GM04503 (cell line): ENCODE data around the gene LRRC59.

Experiments used
- DNase-seq: peaks from one replicate; pipeline ENCODE4 v3.0.0-alpha.2; 2012; ENCODE audit warnings: low read depth

LRRC59 gene

DNA sequence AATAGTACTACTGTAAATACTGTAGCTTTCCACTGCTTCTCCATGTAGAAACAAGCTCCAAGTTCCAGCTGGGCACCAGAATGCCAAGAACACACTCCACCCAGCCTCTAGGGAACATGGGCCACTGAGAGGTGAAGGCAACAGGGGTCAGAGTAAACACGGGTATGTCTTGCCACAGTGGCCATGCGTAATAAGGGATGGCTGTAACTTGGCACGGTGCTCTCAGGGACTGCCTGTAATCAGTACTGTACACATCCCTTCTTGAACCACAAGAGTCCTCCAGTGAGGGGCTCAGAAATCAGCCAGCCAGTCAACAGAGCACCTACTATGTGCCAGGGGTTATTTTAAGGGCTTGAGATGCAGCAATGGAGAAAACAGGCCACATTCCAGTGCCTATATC lies 10.8 kb downstream of the LRRC59 start:
- no peak for DNase-seq

DNA sequence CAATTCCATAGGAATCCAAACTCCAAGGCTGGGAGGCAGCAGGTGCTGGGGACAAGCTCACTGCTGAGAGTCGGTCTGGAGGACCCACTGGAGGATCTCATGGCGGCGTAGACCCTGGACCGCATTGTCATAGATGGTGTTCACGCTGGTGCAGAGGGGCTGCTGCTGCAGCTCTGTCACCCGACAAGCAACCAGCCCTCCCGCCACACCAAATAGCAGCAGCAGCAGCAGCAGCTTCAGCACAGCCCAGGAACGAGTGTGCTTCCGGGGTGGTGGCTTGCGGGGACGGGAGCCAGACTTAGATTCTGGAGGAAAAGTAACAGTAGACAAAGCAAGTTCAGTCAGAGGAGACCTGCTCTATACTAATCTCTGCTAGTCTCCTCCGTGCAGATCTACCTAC lies 14.4 kb downstream of the LRRC59 start:
- DNase-seq, result no peak

DNA sequence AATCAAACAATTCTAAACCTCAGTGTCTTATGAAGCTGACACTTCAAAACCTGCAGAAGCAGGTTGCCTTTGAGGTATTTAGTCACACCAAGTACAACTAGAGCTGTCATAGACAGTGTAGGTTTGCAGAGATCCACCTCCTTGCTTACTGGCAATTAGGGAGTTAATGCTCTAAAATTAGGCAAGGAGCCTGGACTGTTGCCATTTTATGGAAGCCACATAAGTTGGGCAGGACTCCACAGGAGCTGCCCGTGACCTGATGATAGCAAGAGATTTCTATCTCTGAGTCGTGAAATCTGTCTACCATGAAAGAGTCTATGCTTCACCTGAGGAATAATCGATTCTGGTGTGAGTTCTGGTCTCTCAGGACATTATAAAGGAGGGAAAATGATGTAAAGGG lies 15.4 kb downstream of the LRRC59 start:
- DNase-seq, result no peak

DNA sequence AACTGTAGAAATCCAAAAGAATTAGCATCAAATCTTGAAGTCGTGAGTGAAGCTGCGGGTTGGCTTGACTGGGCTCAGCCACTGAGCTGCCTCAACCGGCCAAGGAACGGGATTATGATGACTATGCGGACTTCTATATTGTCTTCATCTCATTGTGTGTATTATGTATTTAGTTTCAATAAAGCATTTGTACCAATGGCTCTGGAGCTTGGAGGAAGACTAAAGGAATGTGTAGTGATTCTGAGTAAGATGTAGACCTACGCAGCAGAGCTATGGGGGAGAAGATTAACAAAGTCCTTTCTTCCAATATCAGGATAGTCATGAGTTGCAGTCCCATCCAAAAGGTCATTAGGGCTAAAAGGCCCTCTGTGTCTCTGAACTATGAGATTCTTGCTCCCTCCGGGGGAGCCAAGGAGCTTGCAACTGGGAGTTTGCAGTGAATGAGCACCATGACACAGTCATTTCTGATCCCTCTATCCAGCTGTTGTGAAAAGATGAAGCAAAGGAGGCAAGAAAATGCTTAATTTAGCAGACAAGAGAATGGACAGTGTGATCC lies 16.0 kb downstream of the LRRC59 start:
- no peak for DNase-seq

DNA sequence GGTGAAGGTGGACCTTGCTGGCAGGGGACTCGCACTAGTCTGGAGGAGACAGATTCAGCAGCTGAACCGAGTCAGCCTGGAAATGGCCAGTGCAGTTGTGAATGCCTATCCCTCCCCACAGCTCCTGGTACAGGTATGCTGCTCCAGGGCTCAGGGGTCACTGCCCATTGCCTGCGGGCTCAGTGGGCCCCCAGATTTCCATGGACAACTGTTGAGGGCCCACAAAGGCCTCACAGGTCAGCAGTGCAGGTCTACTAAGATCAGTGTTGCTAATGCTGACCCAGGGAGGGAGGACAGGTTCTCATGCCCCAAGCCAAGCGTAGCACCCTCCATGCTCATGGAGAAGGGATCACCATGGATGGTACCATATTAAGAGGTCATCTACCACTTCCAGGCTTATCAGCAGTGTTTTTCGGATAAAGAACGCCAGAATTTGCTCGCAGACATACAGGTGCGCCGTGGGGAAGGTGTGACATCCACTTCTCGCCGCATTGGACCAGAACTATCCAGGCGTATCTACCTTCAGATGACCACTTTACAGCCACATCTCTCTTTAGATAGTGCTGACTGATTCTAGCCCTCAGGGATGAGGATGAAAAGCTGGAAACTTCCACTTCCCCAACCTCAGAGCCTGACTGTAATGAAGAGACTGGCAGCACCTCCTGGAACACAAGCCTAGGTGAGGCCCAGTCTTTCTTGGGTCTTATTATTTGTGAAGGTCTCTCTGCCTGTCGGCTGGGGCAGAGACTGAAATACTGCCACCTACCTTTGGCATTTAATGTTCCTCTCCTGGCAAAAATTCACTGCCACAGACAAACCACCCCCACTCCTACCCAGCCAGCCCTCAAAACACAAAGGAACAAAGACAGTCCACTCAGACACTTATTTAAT lies 16.7 kb downstream of the LRRC59 start:
- no peak for DNase-seq

DNA sequence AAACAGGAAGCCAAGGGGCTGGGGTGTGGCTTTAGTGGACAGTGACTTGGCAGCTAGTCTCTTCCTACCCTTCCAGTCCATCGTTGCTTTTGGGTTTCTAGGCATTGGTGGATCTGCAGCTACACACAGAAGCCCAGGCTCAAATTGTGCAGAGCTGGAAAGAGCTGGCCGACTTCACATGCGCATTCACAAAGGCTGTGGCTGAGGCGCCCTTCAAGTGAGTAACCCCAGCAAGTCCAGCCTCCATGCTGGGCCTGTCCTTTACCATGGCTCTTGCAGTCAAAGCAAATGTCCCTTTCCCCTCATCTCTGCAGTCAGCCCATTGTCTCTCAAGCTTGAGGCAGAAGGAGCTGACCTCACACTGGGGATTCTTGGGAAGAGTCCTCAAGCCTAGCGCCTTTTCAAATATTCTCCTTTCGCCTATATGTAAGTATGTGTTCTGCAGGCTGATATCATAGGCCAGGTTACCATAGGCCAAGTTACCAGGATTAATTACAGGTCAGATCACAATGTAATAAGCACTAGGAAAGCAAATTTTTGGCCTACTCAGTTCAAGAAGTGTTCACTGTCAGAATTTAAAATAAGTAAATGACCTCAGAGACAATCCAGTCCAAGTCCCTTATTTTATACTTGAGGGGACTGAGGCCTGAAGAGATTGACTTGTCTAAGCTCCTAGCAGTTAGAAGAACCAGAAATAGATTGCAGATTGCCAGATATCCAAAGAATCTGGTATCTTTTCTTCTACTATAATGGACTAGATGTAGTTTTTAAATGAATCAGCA lies 17.8 kb downstream of the LRRC59 start:
- no peak for DNase-seq

DNA sequence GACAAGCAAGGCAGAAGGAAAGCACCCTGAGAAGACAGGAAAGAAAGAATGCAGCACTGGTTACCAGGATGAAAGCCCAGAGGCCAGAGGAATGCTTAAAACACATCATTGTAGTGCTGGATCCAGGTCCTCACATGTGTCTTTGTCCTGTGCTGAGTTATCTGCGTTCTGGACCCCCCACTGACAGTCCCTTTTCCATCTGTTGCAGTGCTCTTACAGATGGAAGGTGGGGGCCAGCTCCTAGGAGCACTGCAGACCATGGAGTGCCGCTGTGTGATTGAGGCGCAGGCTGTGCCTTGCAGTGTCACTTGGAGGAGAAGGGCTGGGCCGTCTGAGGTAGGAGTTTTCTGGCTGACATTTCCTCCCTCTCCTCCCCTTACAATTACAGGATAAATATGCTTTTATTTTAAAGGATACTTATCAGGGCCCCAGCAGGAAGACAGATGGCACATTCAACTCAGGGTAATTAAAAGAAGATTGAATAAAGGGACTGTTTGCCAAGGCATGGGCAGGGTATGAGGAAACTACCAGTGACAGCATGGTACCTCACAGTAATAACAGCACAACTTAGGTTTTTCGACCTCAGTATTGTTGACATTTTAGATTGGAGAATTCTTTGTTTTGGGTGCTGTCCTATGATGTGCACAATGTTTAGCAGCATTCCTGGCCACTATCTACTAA lies 21.3 kb downstream of the LRRC59 start:
- DNase-seq, result no peak

DNA sequence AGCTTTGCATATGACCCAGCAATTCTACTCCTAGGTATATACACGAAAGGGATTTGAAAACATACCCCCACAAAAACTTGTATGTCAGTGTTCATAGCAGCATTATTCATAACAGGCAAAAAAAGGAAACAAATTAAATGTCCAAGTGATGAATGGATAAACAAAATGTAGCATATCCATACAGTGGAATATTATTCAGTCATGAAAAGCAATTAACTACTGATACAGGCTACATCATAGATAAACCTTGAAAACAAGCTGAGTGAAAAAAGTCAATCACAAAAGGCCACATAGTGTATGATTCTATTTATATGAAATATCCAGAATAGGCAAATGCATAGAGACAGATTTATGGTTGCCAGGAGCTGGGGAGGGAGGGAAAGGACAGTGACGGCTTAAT lies 23.6 kb downstream of the LRRC59 start:
- no peak for DNase-seq

DNA sequence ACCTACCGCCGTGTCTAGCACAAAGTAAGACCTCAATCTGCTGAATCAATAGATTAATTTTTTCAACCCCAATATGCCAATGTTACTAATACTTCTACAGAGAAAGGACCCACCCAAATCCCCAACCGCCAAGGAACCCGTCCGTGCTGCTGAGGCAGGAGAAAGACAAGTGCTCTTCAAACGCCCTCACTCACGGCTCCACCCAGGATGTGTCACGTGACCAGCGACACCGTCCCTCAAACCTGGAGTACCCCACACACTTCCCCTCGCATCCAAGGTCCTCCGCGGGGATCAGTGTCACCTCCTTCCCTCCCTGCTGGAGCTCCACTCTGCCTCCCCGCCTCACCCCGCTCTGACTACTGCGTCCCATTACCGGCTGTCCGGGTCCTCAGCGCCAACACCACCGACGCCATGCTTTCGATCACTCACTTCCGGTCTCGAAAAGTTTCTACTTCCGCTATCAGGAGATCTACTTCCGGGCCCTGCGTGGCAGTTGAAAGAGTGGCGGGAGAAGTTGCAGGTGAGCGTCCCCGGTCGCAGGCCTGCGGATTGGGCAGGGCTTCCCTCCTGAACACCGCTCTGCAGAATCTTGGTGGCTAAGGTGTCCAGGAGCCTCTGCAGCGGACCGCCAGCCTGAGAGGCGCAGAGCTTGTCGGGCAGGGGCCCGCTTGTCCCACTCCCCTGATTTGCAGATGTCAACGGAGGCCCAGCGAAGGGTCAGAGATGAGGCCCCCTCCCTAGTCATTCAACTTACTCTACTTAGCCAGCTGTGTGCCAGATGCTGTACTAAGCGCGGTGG lies 24.4 kb downstream of the LRRC59 start, which contains the start of the genes EME1 and MRPL27:
TSS of gene EME1 (plus strand) at position 472 of the 799 bp plus-strand sequence. CDS start 1,980 bp downstream, outside the sequence.
TSS of gene MRPL27 (minus strand) at position 427 of the 799 bp plus-strand sequence. CDS start at position 413, 14 bp downstream.
- DNase-seq, result peak; percentile 55

DNA sequence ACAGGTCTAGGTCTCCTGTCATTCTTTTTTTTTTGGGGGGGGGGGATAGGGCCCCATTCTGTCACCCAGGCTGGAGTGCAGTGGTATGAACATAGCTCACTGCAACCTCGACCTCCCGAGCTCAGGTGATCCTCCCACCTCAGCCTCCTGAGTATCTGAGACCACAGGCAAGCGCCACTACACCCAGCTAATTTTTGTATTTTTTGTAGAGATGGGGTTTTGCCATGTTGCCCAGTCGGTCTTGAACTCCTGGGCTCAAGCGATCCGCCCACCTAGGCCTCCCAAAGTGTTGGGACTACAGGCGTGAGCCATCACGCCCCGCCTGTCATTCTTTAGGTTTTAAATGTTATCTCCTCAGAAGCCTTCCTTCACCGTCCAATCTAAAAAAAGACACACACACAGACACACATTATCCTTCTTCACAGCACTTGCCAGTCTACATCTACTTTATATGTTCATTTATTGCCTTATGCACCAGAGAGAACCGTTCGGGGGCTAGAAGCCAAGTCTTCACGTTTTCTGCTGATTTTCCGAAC lies 25.0 kb downstream of the LRRC59 start:
- no peak for DNase-seq

DNA sequence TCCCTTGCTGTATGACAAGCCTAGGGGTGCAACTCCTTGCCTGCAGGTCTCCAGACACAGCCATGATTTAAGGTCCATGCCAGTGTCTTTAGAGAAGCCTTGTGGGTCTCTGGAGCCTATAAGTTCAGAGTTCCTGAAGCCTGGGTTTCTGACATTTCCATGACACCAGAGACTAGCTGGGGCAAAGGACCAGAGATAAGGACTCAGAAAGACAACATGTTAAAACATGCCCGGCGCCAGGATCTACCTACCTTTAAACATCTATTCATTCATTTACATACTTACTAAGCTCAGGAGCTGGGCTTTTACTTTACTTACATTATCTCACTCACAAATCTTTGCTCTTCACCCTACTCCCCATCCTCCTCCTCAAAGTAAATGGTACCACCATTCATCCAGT lies 25.8 kb downstream of the LRRC59 start:
- DNase-seq, result no peak

DNA sequence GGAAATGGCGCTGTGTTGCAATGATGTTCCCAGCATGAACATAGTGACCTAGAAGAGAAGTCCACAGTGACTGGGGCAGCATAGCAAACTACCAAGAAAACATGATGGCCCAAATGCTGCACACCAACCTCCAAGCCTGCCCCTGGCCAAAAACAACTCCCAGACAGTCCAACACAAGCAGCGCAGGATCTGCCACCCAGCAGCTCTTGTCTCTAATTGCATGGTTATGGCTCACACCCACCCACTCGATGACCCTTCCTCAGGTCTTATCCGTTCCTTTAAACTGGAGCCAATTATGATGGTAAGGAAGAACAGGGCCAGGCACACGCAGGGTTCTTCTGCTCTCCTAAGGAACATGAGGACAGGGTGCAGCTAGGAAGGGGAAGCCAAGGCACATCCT lies 27.3 kb downstream of the LRRC59 start:
- no peak for DNase-seq

DNA sequence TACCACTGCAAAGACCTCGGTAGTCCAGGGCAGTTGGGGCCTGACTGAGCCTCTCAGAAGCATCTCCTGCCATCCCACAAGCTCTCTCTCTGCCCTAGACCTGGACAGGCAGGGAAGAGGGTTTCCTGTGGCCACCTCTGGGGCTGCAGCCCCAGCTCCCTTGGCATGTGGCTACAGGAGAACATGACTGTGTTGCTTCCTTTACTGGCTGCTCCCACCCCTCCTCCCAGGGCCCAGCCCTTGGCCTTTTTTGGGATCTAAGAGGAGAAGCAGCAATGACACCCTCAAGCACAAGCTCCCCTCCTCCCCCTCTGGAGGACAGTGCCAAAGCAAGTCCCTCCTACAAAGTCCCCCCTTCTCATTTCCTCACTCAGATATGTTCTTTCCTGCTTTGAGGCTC lies 29.9 kb downstream of the LRRC59 start:
- DNase-seq, result no peak

DNA sequence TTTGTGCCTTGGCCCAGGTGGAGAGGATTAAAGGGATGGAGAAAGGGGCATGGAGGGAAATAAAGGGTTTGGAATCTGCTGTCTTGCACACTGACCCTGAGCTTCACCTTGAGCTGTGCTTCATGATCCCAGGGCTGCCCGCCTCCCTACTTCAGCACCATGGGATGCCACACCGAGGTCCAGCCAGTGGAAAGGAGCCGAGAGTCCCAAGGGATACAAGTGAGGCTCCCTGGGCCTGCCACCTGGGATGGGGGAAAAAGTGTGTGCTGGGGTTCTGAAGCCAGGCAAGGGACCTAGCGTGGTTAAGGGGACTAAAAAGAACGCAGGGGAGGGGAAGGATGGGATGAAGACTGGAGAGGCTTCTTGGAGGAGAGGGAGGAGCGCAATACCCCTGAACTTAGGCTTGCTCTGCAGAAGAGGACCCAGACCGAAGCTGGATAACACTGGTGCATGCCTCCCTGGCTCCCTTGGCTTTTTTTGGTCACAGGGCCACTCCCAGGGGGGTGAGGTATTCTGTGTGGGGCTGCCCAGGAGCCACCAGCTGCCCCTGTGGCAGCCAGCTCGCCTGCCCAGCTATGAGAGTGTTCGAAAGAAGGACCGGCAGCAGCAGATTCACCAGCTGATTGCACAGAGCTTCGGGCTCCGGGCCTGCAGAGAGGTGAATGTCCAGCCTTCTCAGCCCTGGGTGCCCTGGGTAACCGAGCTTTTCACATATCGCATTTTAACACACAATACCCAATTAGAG lies 31.5 kb downstream of the LRRC59 start:
- DNase-seq, result no peak

DNA sequence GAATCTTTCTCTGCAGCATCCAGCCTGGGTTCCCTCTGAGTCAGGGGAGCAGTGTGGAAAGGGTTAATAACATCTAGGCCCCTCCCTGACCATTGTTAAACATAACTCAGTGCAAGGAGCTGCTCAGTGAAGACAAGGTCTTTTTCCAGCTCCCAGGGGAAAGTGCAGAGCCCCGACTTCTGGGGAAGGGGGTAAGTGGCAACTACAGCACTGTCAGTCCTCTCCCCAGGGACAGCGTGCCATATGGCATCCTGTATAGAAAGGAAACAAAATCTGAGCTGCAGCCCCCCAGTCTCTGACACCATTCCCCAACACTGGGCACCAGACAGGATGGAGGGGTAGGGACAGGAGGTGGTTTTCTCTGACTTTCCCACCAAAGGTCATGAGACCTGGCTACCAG lies 32.2 kb downstream of the LRRC59 start:
- DNase-seq, result no peak

DNA sequence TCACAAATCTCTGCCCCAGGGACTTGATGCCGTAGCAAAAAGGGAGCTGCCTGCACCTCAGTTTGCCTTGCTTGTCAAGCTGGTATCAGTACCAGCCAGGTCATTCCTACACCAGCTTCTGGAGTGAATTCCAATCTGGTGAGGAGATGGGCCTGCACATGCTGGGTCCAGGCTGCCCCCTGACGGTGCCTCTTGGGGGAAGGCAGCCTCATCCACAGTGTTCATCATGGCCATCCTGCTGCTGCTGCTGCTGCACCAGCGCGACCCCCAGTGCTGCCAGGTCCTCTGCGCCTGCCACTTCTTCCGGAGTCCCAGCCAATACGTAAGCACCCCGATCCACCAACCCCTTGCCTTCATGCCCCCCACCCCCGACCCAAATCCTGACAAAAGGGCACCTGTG lies 32.6 kb downstream of the LRRC59 start:
- DNase-seq, result no peak

DNA sequence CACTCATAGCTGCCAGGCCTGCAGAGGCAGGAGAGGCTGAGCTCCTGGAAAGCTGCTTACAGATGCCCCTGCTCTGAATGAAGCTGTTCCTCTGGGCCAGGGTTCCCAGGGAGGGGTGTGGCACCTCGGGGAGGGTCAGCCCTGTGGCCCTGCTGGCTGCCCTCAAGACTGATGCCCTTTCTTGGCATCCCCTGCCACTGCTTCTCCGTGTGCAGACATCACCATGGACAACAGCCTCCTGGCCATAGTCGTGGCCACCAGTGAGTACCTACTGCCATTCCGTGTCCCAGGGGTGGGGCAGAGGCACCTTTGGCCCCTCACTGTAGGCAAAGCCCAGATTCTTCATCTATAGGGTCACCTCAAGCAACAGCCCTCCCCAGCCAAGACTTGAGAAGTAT lies 33.3 kb downstream of the LRRC59 start:
- DNase-seq, result no peak

DNA sequence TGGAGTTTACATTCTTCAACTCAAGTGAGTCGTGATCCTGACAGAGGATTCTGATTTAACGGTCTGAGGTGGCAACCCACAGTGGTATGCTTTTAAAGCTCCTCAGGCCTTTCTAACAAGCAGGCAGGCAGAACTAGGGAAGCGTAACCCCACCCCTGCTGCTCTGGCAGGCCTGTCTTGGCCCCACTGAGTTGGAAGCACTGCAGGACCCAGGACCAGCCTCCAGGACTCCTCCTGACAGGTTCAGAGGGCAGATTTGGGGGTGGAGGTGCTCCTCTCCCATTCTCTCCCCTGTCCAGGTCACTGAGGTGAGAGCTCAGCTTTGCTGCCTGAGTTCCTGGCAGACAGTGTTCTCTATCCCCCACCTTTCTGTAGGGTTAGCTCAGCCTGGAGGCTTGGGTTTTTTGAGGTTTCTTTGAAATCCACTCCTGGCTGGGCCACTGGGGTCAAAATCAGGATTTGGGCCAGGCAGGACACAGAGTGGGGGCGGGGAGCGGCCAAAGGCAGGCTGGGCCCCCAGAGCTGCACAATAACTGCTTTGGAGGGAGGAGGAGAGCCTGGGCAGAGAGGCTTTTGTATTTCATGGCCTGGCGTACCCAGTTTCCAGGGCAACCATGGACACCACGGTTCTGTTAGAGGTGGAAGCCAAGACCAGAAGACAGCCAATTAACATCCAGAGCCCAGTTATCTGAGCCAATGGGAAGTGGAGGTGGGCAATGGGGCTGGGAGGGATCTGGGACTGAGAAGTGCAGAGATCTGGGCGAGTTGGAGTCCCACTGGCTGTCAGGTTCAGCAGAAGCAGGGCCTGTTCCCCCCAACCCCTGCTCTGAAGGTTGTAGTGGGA lies 33.9 kb downstream of the LRRC59 start:
- no peak for DNase-seq

DNA sequence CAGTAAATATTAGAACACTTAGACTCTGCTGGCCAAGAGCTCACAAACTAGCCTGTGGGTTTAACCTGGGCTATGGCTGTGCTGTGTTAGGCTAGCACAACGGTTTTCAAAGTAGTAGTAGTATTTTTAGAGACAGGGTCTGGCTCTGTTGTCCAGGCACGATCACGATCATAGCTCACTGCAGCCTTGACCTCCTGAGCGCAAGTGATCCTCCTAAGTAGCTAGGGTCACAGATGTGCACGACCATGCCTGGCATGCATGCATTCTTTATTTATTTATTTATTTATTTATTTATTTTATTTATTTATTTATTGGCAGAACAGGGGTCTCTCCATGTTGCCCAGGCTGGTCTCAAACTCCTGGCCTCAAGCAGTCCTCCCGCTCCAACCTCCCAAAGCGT lies 34.7 kb downstream of the LRRC59 start:
- DNase-seq, result no peak
